ENCODE data around the gene VTCN1. TPM values are rescaled to one million over a fixed set of nuclear protein-coding genes. Genes with fewer than 3 reads are reported as not detected.

The VTCN1 gene
- total RNA-seq, 1 donor = not detected

DNA sequence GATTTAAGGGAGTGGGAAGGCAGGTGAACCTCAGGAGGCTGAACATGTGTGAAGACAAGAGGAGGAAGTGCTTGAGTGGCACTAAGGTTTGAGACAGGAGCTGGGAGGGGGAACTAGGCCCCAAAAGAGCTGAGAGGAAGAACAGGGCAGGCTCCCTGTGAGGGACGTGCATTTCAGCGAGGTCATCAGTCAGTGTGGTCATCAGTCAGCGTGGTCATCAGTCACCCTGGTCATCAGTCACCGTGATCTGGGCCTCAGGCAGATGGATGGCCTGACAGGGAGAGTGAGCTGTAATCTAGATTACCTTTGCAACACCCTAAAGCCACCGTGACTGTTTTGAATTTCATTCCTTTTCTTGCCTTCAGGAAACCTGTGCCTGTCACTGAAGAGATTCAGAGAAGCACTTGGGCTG is 29.1 kb downstream of the VTCN1 start:
- Histone ChIP-seq H3K4me2 (ENCODE audit: insufficient read depth, low read length) (no peak overlapping the region), H3K27me3 (ENCODE audit: insufficient read depth, low read length) (no peaks in the 10 kb centered on the region), H3K36me3 (ENCODE audit: insufficient read depth, low read length) (no peaks in the 10 kb centered on the region), H3K9me3 (ENCODE audit: low read depth, low read length) (no peaks in the 10 kb centered on the region), H4K20me1 (ENCODE audit: insufficient read depth, low read length) (no peaks in the 10 kb centered on the region), H2AFZ (ENCODE audit: low read length) (no peak overlapping the region), H3K4me1 (ENCODE audit: insufficient read depth, low read length) (no peaks in the 10 kb centered on the region), H3K79me2 (ENCODE audit: insufficient read depth, low read length) (no peaks in the 10 kb centered on the region), H3K27ac (ENCODE audit: low read depth, low read length) (no peak overlapping the region), H3K4me3 (ENCODE audit: insufficient read depth, low read length) (no peak overlapping the region)
- DNase-seq (ENCODE audit: insufficient read length, low spot score, missing footprints) = no peak
- TF ChIP-seq, protein P1, sequence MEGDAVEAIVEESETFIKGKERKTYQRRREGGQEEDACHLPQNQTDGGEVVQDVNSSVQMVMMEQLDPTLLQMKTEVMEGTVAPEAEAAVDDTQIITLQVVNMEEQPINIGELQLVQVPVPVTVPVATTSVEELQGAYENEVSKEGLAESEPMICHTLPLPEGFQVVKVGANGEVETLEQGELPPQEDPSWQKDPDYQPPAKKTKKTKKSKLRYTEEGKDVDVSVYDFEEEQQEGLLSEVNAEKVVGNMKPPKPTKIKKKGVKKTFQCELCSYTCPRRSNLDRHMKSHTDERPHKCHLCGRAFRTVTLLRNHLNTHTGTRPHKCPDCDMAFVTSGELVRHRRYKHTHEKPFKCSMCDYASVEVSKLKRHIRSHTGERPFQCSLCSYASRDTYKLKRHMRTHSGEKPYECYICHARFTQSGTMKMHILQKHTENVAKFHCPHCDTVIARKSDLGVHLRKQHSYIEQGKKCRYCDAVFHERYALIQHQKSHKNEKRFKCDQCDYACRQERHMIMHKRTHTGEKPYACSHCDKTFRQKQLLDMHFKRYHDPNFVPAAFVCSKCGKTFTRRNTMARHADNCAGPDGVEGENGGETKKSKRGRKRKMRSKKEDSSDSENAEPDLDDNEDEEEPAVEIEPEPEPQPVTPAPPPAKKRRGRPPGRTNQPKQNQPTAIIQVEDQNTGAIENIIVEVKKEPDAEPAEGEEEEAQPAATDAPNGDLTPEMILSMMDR (IDR thresholded peaks at IDR 0.05; ENCODE audit: extremely low read depth, low read depth, low read length) = no peak

DNA sequence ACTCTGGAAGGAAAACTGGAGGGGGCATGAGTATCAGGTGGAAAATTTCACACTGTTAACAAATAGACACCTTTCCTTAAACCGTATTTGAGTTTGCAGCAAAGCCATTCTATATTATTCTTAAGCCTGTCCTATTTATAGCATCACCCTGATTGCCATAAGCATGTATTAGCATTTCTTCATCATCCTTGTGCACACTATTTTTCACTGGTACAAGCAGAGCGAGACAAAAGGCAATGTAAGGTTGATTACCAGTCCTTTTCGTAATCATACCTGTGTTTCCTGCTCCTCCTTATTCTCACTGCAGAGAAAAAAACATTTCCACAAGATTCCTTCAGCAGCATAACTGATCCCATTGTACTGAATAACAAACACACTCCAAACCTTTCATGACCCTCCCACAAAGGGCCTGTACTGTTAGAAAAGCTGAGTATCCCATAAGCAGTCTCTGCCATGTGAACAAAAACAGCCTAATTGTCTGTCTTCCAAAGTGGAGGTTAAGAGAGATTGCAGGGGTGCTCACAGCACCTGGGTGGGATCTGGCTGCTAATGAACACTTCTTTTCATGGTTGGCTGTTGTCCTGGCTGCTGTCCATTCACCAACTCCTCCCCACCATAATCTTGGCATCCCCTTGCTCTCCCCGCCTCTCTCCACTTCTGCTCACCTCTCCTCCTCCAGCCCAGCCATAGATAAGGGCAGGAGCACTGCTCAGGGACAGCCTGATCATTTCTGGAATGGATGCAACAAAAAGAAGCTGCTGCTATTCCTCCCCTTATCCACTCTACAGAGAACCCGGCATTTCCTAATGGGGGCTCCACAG is 30.4 kb downstream of the VTCN1 start:
- H3K9me3 ChIP-seq (ENCODE audit: low read depth, low read length) = no peaks in the 10 kb centered on the region
- TF ChIP-seq, protein P1 (IDR thresholded peaks at IDR 0.05; ENCODE audit: extremely low read depth, low read depth, low read length) = no peak
- H2AFZ ChIP-seq (ENCODE audit: low read length) = no peak overlapping the region
- no peaks in the 10 kb centered on the region for H3K4me1 ChIP-seq (ENCODE audit: insufficient read depth, low read length)
- no peak for DNase-seq (ENCODE audit: insufficient read length, low spot score, missing footprints)
- no peak overlapping the region for H3K4me2 ChIP-seq (ENCODE audit: insufficient read depth, low read length)
- no peaks in the 10 kb centered on the region for H3K27me3 ChIP-seq (ENCODE audit: insufficient read depth, low read length)
- H3K4me3 ChIP-seq (ENCODE audit: insufficient read depth, low read length) = no peak overlapping the region
- H3K79me2 ChIP-seq (ENCODE audit: insufficient read depth, low read length) = no peaks in the 10 kb centered on the region
- H3K36me3 ChIP-seq (ENCODE audit: insufficient read depth, low read length) = no peaks in the 10 kb centered on the region
- no peak overlapping the region for H3K27ac ChIP-seq (ENCODE audit: low read depth, low read length)
- no peaks in the 10 kb centered on the region for H4K20me1 ChIP-seq (ENCODE audit: insufficient read depth, low read length)

DNA sequence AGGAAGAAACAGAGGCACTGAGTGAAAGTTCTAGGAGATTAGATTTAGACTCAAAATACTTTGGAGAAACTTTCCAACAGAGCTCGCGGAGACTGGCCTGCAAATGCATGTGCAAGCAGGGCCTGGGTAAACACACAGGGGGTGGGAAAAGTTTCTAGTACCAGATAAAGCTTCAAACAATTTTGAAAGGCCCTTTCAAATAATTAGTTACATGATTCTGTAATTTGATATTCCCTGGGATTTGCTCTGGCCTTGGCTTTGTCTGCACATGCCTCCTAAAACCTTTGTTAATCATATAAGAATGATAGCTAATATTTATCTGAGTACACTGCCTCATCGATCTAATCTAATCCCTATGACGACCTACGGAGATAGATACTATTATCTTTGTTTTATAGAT is 31.3 kb downstream of the VTCN1 start:
- no peak overlapping the region for H3K4me3 ChIP-seq (ENCODE audit: insufficient read depth, low read length)
- no peaks in the 10 kb centered on the region for H3K27me3 ChIP-seq (ENCODE audit: insufficient read depth, low read length)
- no peak overlapping the region for H3K27ac ChIP-seq (ENCODE audit: low read depth, low read length)
- H3K9me3 ChIP-seq (ENCODE audit: low read depth, low read length) = no peaks in the 10 kb centered on the region
- no peaks in the 10 kb centered on the region for H3K79me2 ChIP-seq (ENCODE audit: insufficient read depth, low read length)
- H3K4me1 ChIP-seq (ENCODE audit: insufficient read depth, low read length) = no peaks in the 10 kb centered on the region
- H4K20me1 ChIP-seq (ENCODE audit: insufficient read depth, low read length) = no peaks in the 10 kb centered on the region
- TF ChIP-seq, protein P1 (IDR thresholded peaks at IDR 0.05; ENCODE audit: extremely low read depth, low read depth, low read length) = no peak
- H3K4me2 ChIP-seq (ENCODE audit: insufficient read depth, low read length) = no peak overlapping the region
- H3K36me3 ChIP-seq (ENCODE audit: insufficient read depth, low read length) = no peaks in the 10 kb centered on the region
- H2AFZ ChIP-seq (ENCODE audit: low read length) = no peak overlapping the region
- no peak for DNase-seq (ENCODE audit: insufficient read length, low spot score, missing footprints)

DNA sequence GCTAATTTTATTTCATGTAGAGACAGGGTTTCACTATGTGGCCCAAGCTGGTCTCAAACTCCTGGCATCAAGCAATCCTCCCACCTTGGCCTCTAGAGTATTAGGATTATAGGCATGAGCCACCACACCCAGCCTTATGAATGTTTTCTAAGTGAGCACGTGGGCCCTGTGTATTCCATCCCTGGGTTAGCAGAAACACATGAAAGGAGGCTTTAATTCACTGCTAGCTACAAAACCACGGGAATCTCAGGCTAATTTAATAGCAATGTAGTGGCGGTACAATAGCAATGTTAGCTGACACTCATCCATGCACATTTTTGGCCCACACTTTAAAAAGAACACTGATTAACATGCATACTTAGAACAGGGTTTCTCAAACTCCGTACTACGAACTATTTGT is 32.0 kb downstream of the VTCN1 start:
- DNase-seq (ENCODE audit: insufficient read length, low spot score, missing footprints) = no peak
- TF ChIP-seq, protein P1 (IDR thresholded peaks at IDR 0.05; ENCODE audit: extremely low read depth, low read depth, low read length) = no peak
- Histone ChIP-seq H3K27ac (ENCODE audit: low read depth, low read length) (no peak overlapping the region), H3K36me3 (ENCODE audit: insufficient read depth, low read length) (no peaks in the 10 kb centered on the region), H3K27me3 (ENCODE audit: insufficient read depth, low read length) (no peaks in the 10 kb centered on the region), H3K4me1 (ENCODE audit: insufficient read depth, low read length) (no peaks in the 10 kb centered on the region), H3K79me2 (ENCODE audit: insufficient read depth, low read length) (no peaks in the 10 kb centered on the region), H3K4me3 (ENCODE audit: insufficient read depth, low read length) (no peak overlapping the region), H3K9me3 (ENCODE audit: low read depth, low read length) (no peaks in the 10 kb centered on the region), H2AFZ (ENCODE audit: low read length) (no peak overlapping the region), H4K20me1 (ENCODE audit: insufficient read depth, low read length) (no peaks in the 10 kb centered on the region), H3K4me2 (ENCODE audit: insufficient read depth, low read length) (no peak overlapping the region)

Data from osteoblast (primary cell).